Non-pigmented ciliary epithelial cell (primary cell): Measurements from ENCODE around the gene TADA3.

Source experiments
- DNase-seq: peaks from one replicate; pipeline ENCODE4 v3.0.0-alpha.2; 2010; ENCODE audit warnings: low read depth

TADA3 gene

GRCh38 chr3:9809615-9810432, 17.6 kb upstream of the TADA3 start, which contains the start of gene TTLL3:
TSS of gene TTLL3 (plus strand) at chr3:9810262. CDS start at chr3:9810662, 400 bp downstream.
- no peak for DNase-seq

GRCh38 chr3:9809239-9809614, 17.0 kb upstream of the TADA3 start:
- no peak for DNase-seq

GRCh38 chr3:9808345-9809037, 16.2 kb upstream of the TADA3 start:
- no peak for DNase-seq

GRCh38 chr3:9807981-9808344, 15.7 kb upstream of the TADA3 start:
- DNase-seq, result no peak

GRCh38 chr3:9806688-9807589, 14.7 kb upstream of the TADA3 start:
- no peak for DNase-seq

GRCh38 chr3:9806137-9806536, 13.9 kb upstream of the TADA3 start:
- no peak for DNase-seq

GRCh38 chr3:9804996-9805395, 12.7 kb upstream of the TADA3 start:
- DNase-seq, result no peak

- no peak for DNase-seq
Observed at GRCh38 chr3:9803494-9803893, 11.2 kb upstream of the TADA3 start.

GRCh38 chr3:9800529-9800928, 8.3 kb upstream of the TADA3 start:
- no peak for DNase-seq

- DNase-seq, result no peak
Observed at GRCh38 chr3:9797196-9797945, 5.1 kb upstream of the TADA3 start.

- DNase-seq, result no peak
Observed at GRCh38 chr3:9795207-9795606, 2.9 kb upstream of the TADA3 start.

GRCh38 chr3:9794400-9794799, 2.1 kb upstream of the TADA3 start:
- DNase-seq, result no peak

GRCh38 chr3:9793161-9793781, 998 bp upstream of the TADA3 start:
- DNase-seq, result no peak

- DNase-seq, result no peak
Observed at GRCh38 chr3:9791790-9792404, 376 bp downstream of the TADA3 start.

GRCh38 chr3:9791127-9791526, 1.1 kb downstream of the TADA3 start:
- no peak for DNase-seq

- no peak for DNase-seq
Observed at GRCh38 chr3:9787714-9788113, 4.6 kb downstream of the TADA3 start.

- no peak for DNase-seq
Observed at GRCh38 chr3:9786825-9787669, 5.2 kb downstream of the TADA3 start.

- no peak for DNase-seq
Observed at GRCh38 chr3:9786209-9786739, 6.0 kb downstream of the TADA3 start.

GRCh38 chr3:9785602-9786001, 6.7 kb downstream of the TADA3 start:
- DNase-seq, result no peak

GRCh38 chr3:9784965-9785364, 7.3 kb downstream of the TADA3 start:
- no peak for DNase-seq
